ENCODE results near the gene BPIFA2.

Gene BPIFA2

GRCh38 chr20:33203444-33203843 is 35.5 kb downstream of the BPIFA2 start:
- no peak for DNase-seq

DNA sequence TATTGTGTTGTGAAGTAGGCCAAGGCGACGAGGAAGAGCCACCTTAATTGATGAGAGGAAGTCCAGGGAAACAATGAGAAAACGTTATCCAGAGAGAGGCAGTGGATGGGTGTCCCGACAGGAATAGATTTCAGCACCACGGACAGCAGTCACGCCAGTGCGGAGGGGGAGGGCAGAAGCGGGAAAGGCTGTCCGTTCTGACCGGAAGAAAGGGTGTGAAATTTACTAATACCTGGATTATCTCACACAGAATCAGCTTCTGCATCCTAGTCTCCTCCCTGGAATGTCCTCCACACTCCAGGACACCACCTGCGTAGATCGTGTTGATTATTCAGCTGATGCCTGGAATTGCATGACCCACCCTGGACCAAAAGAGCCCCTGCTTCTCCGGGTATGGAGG is 41.8 kb downstream of the BPIFA2 start:
- peak; percentile 36 for DNase-seq

GRCh38 chr20:33210371-33210770 is 42.4 kb downstream of the BPIFA2 start:
- no peak for DNase-seq

DNA sequence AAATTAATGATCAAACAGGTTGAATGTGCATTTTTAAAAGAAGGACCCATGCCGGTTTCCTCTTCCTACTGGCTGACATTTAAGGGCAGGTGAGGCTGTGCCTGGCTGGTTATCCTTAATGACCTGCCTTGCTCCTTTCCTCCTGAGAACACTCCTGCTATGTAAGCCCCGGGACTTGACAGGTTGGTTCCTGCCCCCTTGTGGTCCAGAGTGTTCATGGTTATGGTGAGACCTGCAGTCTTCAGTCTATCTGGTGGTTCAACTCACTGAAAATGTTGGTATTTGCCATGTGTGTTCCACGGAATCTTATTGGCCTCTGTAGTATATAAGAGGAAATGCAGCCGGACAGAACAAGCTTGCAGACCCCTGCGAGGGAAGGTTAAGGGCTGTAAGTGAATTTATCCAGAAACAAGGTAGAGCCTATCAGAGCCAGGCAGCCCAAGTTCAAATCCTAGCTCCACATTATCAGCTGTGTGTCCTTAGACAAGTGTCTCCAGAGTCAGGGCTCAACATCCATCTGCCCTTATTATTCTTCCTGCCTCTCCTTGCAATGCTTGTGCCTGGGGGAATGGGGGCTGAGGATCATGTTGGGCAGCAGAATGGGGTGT is 44.0 kb downstream of the BPIFA2 start:
- peak; percentile 7 for DNase-seq

GRCh38 chr20:33217052-33217451 is 49.1 kb downstream of the BPIFA2 start, which contains the start of gene BPIFA3:
BPIFA3 (plus strand) TSS chr20:33217352; CDS start chr20:33217537, 185 bp downstream.
- DNase-seq = no peak

DNA sequence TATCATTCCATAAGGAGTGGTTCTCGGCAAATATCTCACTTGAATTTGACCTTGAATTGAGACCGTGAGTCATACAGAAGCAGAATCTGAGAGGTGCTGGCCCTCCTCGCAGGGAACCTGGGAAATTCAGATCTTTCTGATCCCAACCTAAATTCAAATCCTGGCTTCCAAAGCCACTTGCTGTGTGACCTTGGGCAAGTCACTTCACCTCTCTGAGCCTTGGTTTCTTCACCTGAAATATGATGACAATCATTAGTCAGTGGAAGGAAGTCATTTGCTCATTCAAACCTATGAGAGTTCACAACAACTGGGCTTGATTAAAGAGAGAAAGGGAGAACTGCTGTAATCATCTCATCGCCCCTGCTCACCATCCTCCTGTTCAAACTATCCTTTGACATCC is 56.4 kb downstream of the BPIFA2 start:
- no peak for DNase-seq

GRCh38 chr20:33229843-33230242 is 61.9 kb downstream of the BPIFA2 start:
- no peak for DNase-seq

All from stimulated activated CD4-positive, alpha-beta T cell treated with anti-CD3 and anti-CD28 coated beads, Interleukin-12 subunit alpha, Interleukin-12 subunit beta, amount 100 ng/mL, for 4 hours (primary cell).